Measurements from ENCODE around the gene KBTBD12.

Gene KBTBD12

DNA sequence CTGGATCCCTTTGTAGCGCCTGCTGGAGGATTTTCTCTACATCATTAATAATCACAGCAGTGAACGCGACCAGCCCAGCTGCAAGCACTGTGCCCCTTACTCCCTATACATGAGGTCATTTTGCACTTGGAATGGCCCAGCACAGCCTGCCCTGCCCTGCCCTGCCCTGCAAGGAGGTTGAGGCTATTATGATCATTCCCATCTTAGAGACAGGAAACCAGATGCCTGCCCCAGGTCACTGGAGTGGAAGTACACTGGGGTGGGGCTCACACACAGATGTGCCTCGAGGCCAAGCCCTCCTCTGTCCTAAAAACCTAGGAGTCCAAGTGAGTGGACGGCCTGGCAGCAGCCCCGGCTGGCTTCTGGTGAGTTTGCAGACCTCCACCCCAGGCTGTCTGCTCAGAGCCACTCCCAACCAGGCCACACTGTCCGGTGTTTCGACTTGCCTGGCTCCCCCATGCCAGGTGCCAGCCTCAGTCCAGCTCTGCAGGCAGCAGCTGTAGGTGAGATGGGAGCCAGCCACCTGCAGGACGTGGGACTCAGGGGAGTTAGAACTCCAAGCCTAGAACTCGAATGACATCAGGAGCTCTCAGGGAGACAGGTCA, 106.8 kb downstream of the KBTBD12 start:
- DNase-seq = no peak

- DNase-seq = no peak
Measured at GRCh38 chr3:128033102-128033501, 118.1 kb downstream of the KBTBD12 start.

DNA sequence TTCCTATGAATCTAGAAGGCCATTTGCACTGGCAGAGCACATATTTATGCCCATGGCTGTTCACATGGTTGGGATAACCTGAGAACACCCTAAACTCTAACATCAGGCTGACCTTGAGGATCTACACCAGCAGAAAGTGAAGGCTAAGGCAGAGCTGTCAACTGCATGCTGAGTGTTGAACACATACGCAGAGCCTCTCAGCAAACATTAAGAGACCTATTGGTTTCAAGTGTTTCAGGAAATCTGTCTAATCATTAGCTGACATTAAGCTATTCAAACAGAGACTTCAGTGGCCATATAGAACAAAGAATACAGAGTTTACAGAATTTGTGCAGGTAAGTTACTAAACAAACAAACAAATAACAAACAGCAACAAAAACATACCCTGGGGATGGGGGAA, 121.1 kb downstream of the KBTBD12 start:
- DNase-seq = no peak

All from stimulated activated naive CD4-positive, alpha-beta T cell (primary cell).